NCI-H345 (cell line): ENCODE measurements around the gene POLE.
"Not testable (repeated sequence)": the region's sequence is repeated elsewhere in the genome, so short reads cannot be mapped to it uniquely, and the experiment has no call there.

Source experiments
- DNase-seq: peaks from one replicate; lab custom pipeline; 2025; lab: John Stamatoyannopoulos, UW

Gene POLE

GRCh38 chr12:132718644-132719043 is 31.5 kb upstream of the POLE start:
- no peak for DNase-seq

GRCh38 chr12:132717531-132718387 is 30.6 kb upstream of the POLE start:
- DNase-seq = no peak

GRCh38 chr12:132717011-132717410 is 29.9 kb upstream of the POLE start:
- DNase-seq = no peak

GRCh38 chr12:132716356-132716755 is 29.2 kb upstream of the POLE start:
- DNase-seq = no peak

- no peak for DNase-seq
These were observed 28.7 kb upstream of the POLE start for GRCh38 chr12:132715874-132716273.

GRCh38 chr12:132713123-132713522 is 26.0 kb upstream of the POLE start:
- DNase-seq = no peak

- peak; percentile 10 for DNase-seq
These were observed 24.1 kb upstream of the POLE start for GRCh38 chr12:132711080-132711843.

GRCh38 chr12:132710405-132711079 is 23.4 kb upstream of the POLE start, which contains the start of gene PGAM5:
PGAM5 (plus strand) TSS chr12:132710842; CDS start chr12:132710877, 35 bp downstream.
- DNase-seq = peak; percentile 92

- DNase-seq = no peak
These were observed 22.9 kb upstream of the POLE start for GRCh38 chr12:132710043-132710404.

- no peak for DNase-seq
These were observed 21.0 kb upstream of the POLE start for GRCh38 chr12:132708150-132708549.

- no peak for DNase-seq
These were observed 20.1 kb upstream of the POLE start for GRCh38 chr12:132707241-132707640.

- no peak for DNase-seq
These were observed 16.5 kb upstream of the POLE start for GRCh38 chr12:132703641-132704040.

- no peak for DNase-seq
These were observed 15.5 kb upstream of the POLE start for GRCh38 chr12:132702640-132703039.

- no peak for DNase-seq
These were observed 13.2 kb upstream of the POLE start for GRCh38 chr12:132700212-132700822.

GRCh38 chr12:132698341-132698740 is 11.2 kb upstream of the POLE start:
- no peak for DNase-seq

GRCh38 chr12:132695431-132695830 is 8.3 kb upstream of the POLE start:
- no peak for DNase-seq

GRCh38 chr12:132694888-132695287 is 7.7 kb upstream of the POLE start:
- DNase-seq = not testable (repeated sequence)

- not testable (repeated sequence) for DNase-seq
These were observed 4.9 kb upstream of the POLE start for GRCh38 chr12:132692030-132692429.

- no peak for DNase-seq
These were observed 3.0 kb upstream of the POLE start for GRCh38 chr12:132690112-132690511.

GRCh38 chr12:132689227-132689626 is 2.1 kb upstream of the POLE start:
- no peak for DNase-seq

- DNase-seq = peak; percentile 10
These were observed 324 bp downstream of the POLE start for GRCh38 chr12:132686825-132687210.

- DNase-seq = no peak
These were observed 1.7 kb downstream of the POLE start for GRCh38 chr12:132685400-132685799.
